HepG2 (cell line): ENCODE data around the gene MAEA. TPM values are rescaled to one million over a fixed set of nuclear protein-coding genes. Genes with fewer than 3 reads are reported as not detected.

ENCODE experiments used
- ATAC-seq: fragments of 200-7000 bp; cut with Tn5 transposase; 3 replicates; pipeline ENCODE4 v1.9.1; 2020; ENCODE audit warnings: mild to moderate bottlenecking, moderate library complexity
- BruUV-seq: library from RNA; stranded (reverse); fragments of 400-500 nt; replicated peaks from 2 replicates; lab custom pipeline; 2021; lab: Mats Ljungman, UMichigan
- CTCF ChIA-PET: fragments of 300-600 bp; formaldehyde crosslinking; extraction: SDS; loops from one replicate; lab custom pipeline; 2021; ENCODE audit warnings: low total read pairs, inconsistent platforms, low intra/inter-chr PET ratio; lab: Yijun Ruan, JAX
- POLR2A ChIA-PET: fragments of 350-600 bp; sonication (Branson Sonifier 250); formaldehyde crosslinking; loops from one replicate; lab custom pipeline; 2020; ENCODE audit warnings: antibody characterized with exemption, inconsistent platforms; lab: Yijun Ruan, JAX
- DNase-seq: peaks from one replicate; pipeline ENCODE4 v3.0.0-alpha.2; 2015; ENCODE audit warnings: low spot score
- FAIRE-seq: peaks from 3 replicates; lab custom pipeline; 2011; peaks lifted over from hg19 to GRCh38; lab: Jason Lieb, UNC
- H2AFZ ChIP-seq: one replicate; pipeline ENCODE4 v1.6.1; 2011; ENCODE audit warnings: low read length, inconsistent platforms
- H3K27ac ChIP-seq: fragments of 300-600 bp; 3 replicates; pipeline ENCODE4 v1.8.0; 2011; ENCODE audit warnings: mixed run types, mild to moderate bottlenecking, mixed read lengths, low read length, inconsistent platforms; ENCODE audit not compliant: insufficient read depth; ENCODE audit errors: extremely low read length
- H3K27me3 ChIP-seq, 2 experiments: fragments of 200-600 bp in 1 of 2; 2 replicates in 1 of 2; 3 replicates in 1 of 2; pipeline versions ENCODE4 v1.6.0 to v1.8.0; 2011; ENCODE audit warnings: low read length in 2 of 2, mild to moderate bottlenecking in 2 of 2, moderate library complexity in 2 of 2, inconsistent platforms in 1 of 2; ENCODE audit not compliant: insufficient read depth in 2 of 2, control insufficient read depth in 1 of 2
- H3K36me3 ChIP-seq, 2 experiments: fragments of 200-600 bp in 1 of 2; replicated peaks in 1 of 2; 2 replicates in 1 of 2; 3 replicates in 1 of 2; pipeline versions ENCODE4 v1.5.1 to v1.8.0; 2011; ENCODE audit warnings: low read length in 2 of 2, inconsistent platforms in 1 of 2; ENCODE audit not compliant: insufficient read depth in 2 of 2, control insufficient read depth in 1 of 2
- H3K4me1 ChIP-seq: 2 replicates; pipeline ENCODE4 v1.5.1; 2012; ENCODE audit warnings: low read length, inconsistent platforms; ENCODE audit not compliant: insufficient read depth
- H3K4me2 ChIP-seq: 2 replicates; pipeline ENCODE4 v1.6.0; 2011; ENCODE audit warnings: low read depth, low read length, inconsistent platforms
- H3K4me3 ChIP-seq, 3 experiments: fragments of 200-600 bp in 1 of 3; sonication (generic), shearing (Covaris generic) in 1 of 3; replicated peaks in 1 of 3; 2 replicates each; pipeline ENCODE4 v1.5.1; 2011 to 2016; ENCODE audit warnings: low read length in 3 of 3, inconsistent platforms in 2 of 3, low read depth in 2 of 3, mild to moderate bottlenecking in 2 of 3, control low read depth in 1 of 3, mixed read lengths in 1 of 3; ENCODE audit not compliant: insufficient read depth in 1 of 3
- H3K79me2 ChIP-seq: one replicate; pipeline ENCODE4 v1.6.1; 2011; ENCODE audit warnings: low read length, inconsistent platforms; ENCODE audit not compliant: insufficient read depth
- H3K9ac ChIP-seq: 2 replicates; pipeline ENCODE4 v1.6.0; 2011; ENCODE audit warnings: mild to moderate bottlenecking, low read depth, low read length, inconsistent platforms; ENCODE audit not compliant: insufficient read depth
- H3K9me3 ChIP-seq: 2 replicates; pipeline ENCODE4 v1.5.1; 2012; ENCODE audit warnings: mild to moderate bottlenecking, low read length
- H4K20me1 ChIP-seq: 2 replicates; pipeline ENCODE4 v1.6.0; 2011; ENCODE audit warnings: inconsistent platforms, mild to moderate bottlenecking, low read length, moderate library complexity; ENCODE audit not compliant: insufficient read depth
- MZF1 ChIP-seq: sonication (generic); formaldehyde crosslinking; IDR thresholded peaks from 2 replicates; pipeline ENCODE4 v1.8.1; 2023; ENCODE audit warnings: mild to moderate bottlenecking, missing genetic modification reagents, borderline replicate concordance
- NCOA1 ChIP-seq: sonication (generic); formaldehyde crosslinking; IDR thresholded peaks from 2 replicates; pipeline ENCODE4 v1.9.0; 2021; ENCODE audit warnings: missing genetic modification reagents
- XBP1 ChIP-seq: sonication (generic); formaldehyde crosslinking; IDR thresholded peaks from 2 replicates; pipeline ENCODE4 v1.5.0; 2020; ENCODE audit warnings: missing genetic modification reagents
- ZSCAN21 ChIP-seq: sonication (generic); formaldehyde crosslinking; IDR thresholded peaks from 2 replicates; pipeline ENCODE4 v1.8.0; 2022; ENCODE audit warnings: mild to moderate bottlenecking, missing genetic modification reagents, moderate library complexity, borderline replicate concordance
- WGBS: methylation state at CpG from one replicate; pipeline ENCODE4 v1.1.6; 2017; ENCODE audit warnings: low lambda C conversion rate; 5-methylcytosine and 5-hydroxymethylcytosine counted together
- in situ Hi-C: cut with HindIII; loops from 2 replicates; pipeline ENCODE4 v1.10.0; 2017; ENCODE audit warnings: low pct_unique_long_range_greater_than_20kb; ENCODE audit not compliant: extremely low pct_ligation_motif_present
- intact Hi-C: fragments of 100-400 bp; cut with micrococcal nuclease; formaldehyde crosslinking; loops from one replicate; pipeline ENCODE4 v1.10.0; 2022; ENCODE audit not compliant: unreplicated experiment
- polyA plus RNA-seq, 8 experiments: library from polyadenylated mRNA; depleted of rRNA in 3 of 8; stranded (reverse) in 7 of 8; unstranded in 1 of 8; fragments of >200 nt; fragmentation: Illumina TruSeq in 4 of 8; extraction: Trizol in 4 of 8; gene quantifications; 2 replicates each; pipeline versions ENCODE4 v1.2.1 to v1.2.3, GENCODE V29; 2011 to 2016; ENCODE audit warnings: low read depth in 4 of 8, missing spikeins in 1 of 8, mixed read lengths in 1 of 8; ENCODE audit not compliant: insufficient read depth in 1 of 8
- total RNA-seq, 5 experiments: library from RNA; depleted of rRNA; stranded (reverse); fragments of >200 nt; fragmentation: Illumina TruSeq; extraction: Trizol; gene quantifications; 2 replicates each; pipeline ENCODE4 v1.2.3, GENCODE V29; 2016; ENCODE audit warnings: low read depth in 1 of 5
- TF ChIP-seq, protein P1 (sequence below): sonication (generic); formaldehyde crosslinking; IDR thresholded peaks from 2 replicates; pipeline ENCODE4 v1.4.0; 2020; ENCODE audit warnings: missing genetic modification reagents

MAEA gene
- total and polyA plus RNA-seq, 2 of the 13 experiments (the other 11 are each of a cell fraction or from before 2014, with no cell fraction given): 52.0 to 57.1 TPM

DNA sequence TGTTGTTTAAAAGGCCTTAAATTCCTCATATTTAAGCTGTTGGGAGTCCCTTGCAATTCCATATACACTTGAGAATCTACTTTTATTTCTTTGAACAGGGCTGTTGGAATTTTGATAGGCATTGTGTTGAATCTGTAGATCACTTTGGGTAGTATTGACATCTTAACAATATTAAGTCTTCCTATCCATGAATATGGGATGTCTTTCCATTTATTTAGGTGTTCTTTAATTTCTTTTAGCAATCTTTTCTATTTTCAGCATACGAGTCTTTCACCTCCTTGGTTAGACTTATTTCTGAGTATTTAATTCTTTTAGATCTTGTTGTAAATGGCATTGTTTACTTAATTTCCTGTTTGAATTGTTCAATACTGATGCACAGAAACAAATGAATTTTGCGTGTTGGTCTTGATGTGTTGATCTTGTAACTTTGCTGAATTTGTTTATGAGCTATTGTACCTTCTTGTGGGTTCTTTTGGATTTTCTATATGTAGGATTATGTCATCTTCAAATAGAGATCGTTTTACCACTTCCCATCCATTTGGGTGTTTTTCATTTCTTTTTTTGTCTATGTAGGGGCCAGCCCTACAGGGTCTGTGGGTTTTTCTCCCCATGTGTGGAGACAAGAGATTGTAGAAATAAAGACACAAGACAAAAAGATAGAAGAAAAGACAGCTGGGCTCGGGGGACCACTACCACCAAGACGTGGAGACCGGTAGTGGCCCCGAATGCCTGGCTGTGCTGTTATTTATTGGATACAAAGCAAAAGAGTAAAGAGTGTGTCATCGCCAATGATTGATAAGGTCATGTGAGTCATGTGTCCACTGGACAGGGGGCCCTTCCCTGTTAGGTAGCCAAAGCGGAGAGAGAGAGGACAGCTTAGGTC is 22.6 kb upstream of the MAEA start:
- CTCF ChIA-PET: interaction anchor here (0.9 to 3.1 kb wide), 2 partner anchors 100 to 137 kb away, joined by 4 to 25 read pairs; no protein-coding TSS in a partner anchor
- Histone ChIP-seq H3K9me3 (peaks cover 4% of the 10 kb centered on the region; the same call in 1 of the 2 replicates), H3K27ac (no peak overlapping the region), H3K9ac (no peak overlapping the region), H3K79me2 (no peaks in the 10 kb centered on the region), H2AFZ (no peak overlapping the region), H3K36me3 (no peaks in the 10 kb centered on the region), H3K4me3 (no peak overlapping the region)
- intact Hi-C loops: no loop called here
- no peak for DNase-seq
- no peak for ATAC-seq
- no peak for FAIRE-seq
- POLR2A ChIA-PET: interaction anchor here (1.1 to 2.0 kb wide), 2 partner anchors 62 to 94 kb away, joined by 4 to 5 read pairs; partner anchors contain the start of gene SPON2
- no TSS peak for BruUV-seq
- TF ChIP-seq ZSCAN21 (CRISPR knock-in tag): no peak
- TF ChIP-seq, protein P1, sequence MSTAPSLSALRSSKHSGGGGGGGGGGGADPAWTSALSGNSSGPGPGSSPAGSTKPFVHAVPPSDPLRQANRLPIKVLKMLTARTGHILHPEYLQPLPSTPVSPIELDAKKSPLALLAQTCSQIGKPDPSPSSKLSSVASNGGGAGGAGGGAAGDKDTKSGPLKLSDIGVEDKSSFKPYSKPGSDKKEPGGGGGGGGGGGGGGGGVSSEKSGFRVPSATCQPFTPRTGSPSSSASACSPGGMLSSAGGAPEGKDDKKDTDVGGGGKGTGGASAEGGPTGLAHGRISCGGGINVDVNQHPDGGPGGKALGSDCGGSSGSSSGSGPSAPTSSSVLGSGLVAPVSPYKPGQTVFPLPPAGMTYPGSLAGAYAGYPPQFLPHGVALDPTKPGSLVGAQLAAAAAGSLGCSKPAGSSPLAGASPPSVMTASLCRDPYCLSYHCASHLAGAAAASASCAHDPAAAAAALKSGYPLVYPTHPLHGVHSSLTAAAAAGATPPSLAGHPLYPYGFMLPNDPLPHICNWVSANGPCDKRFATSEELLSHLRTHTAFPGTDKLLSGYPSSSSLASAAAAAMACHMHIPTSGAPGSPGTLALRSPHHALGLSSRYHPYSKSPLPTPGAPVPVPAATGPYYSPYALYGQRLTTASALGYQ (CRISPR knock-in tag): no peak
- no peak for TF ChIP-seq NCOA1
- no peak for TF ChIP-seq MZF1 (CRISPR knock-in tag)
- no peak for TF ChIP-seq XBP1
- TF ChIP-seq, all 625 proteins: peak for 0
- Histone ChIP-seq H4K20me1 (no peaks in the 10 kb centered on the region), H3K4me2 (no peak overlapping the region), H3K27me3 (no peaks in the 10 kb centered on the region; a peak in 1 of 5 replicates), H3K4me1 (no peaks in the 10 kb centered on the region)
- WGBS: 78% methylated on average over 9 of the region's 9 CpGs
- in situ Hi-C loops: loop anchor here (5.0 kb wide), 1 partner anchor 135 kb away; no protein-coding TSS in a partner anchor
